ENCODE results near the gene FAM222A.
A peak's percentile ranks its signal among the peaks of the same experiment; 100 is the strongest.

Gene FAM222A

GRCh38 chr12:109766251-109766778 lies 52.7 kb downstream of the FAM222A start:
- Mint-ChIP-seq H3K4me1 (peaks cover 5% of the 10 kb centered on the region), H3K4me3 (no peak overlapping the region), H3K36me3 (ENCODE audit: low read depth) (no peaks in the 10 kb centered on the region), H3K9me3 (no peaks in the 10 kb centered on the region), H3K27ac (no peak overlapping the region), H3K27me3 (ENCODE audit: low read depth, poor library complexity) (no peaks in the 10 kb centered on the region)
- DNase-seq: no peak
- TF ChIP-seq, protein P1, sequence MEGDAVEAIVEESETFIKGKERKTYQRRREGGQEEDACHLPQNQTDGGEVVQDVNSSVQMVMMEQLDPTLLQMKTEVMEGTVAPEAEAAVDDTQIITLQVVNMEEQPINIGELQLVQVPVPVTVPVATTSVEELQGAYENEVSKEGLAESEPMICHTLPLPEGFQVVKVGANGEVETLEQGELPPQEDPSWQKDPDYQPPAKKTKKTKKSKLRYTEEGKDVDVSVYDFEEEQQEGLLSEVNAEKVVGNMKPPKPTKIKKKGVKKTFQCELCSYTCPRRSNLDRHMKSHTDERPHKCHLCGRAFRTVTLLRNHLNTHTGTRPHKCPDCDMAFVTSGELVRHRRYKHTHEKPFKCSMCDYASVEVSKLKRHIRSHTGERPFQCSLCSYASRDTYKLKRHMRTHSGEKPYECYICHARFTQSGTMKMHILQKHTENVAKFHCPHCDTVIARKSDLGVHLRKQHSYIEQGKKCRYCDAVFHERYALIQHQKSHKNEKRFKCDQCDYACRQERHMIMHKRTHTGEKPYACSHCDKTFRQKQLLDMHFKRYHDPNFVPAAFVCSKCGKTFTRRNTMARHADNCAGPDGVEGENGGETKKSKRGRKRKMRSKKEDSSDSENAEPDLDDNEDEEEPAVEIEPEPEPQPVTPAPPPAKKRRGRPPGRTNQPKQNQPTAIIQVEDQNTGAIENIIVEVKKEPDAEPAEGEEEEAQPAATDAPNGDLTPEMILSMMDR (IDR thresholded peaks at IDR 0.05): no peak

DNA sequence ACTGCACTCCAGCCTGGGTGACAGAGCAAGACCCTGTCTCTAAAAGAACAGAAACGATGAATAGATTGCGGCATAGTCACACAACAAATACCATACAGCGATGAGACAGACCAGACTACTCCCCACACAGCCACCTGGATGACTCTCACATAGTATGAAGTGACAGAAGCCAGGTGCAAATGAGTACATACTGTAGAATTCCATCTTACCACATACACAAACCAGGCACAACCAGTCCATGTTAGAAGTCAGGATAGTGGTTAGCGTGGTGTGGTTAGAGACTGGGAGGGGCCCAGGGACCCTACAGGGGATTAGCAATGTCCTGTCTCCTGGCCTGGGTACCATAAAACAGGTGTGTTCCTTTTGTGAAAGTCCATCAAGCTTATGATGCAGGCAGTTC lies 53.8 kb downstream of the FAM222A start:
- TF ChIP-seq, protein P1 (IDR thresholded peaks at IDR 0.05): no peak
- no peaks in the 10 kb centered on the region for H3K9me3 Mint-ChIP-seq
- no peak overlapping the region for H3K4me3 Mint-ChIP-seq
- no peak for DNase-seq
- H3K4me1 Mint-ChIP-seq: peaks cover 5% of the 10 kb centered on the region
- no peak overlapping the region for H3K27ac Mint-ChIP-seq
- no peaks in the 10 kb centered on the region for H3K36me3 Mint-ChIP-seq (ENCODE audit: low read depth)
- no peaks in the 10 kb centered on the region for H3K27me3 Mint-ChIP-seq (ENCODE audit: low read depth, poor library complexity)

DNA sequence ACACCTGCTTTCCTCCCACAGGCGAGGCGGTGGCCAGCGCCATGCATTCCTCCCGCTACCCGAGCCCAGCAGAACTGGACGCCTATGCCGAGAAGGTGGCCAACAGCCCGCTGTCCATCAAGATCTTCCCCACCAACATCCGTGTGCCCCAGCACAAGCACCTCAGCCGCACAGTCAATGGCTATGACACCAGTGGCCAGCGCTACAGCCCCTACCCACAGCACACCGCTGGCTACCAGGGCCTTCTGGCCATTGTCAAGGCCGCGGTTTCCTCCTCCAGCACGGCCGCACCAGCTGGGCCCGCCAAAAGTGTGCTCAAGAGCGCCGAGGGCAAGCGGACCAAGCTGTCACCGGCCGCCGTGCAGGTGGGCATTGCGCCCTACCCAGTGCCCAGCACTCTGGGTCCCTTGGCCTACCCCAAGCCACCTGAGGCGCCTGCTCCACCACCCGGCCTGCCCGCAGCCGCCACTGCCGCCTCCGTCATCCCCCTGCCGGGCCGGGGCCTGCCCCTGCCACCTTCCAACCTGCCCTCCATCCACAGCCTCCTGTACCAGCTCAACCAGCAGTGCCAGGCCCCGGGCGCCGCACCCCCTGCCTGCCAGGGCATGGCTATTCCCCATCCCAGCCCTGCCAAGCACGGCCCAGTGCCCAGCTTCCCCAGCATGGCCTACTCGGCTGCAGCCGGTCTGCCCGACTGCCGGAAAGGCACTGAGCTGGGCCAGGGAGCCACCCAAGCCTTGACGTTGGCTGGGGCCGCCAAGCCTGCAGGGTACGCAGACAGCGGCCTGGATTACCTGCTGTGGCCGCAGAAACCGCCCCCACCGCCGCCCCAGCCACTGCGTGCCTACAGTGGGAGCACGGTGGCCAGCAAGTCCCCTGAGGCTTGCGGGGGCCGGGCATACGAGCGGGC lies 54.6 kb downstream of the FAM222A start:
- DNase-seq: no peak
- TF ChIP-seq, protein P1 (IDR thresholded peaks at IDR 0.05): no peak
- no peak overlapping the region for H3K4me3 Mint-ChIP-seq
- H3K9me3 Mint-ChIP-seq: no peaks in the 10 kb centered on the region
- H3K27me3 Mint-ChIP-seq (ENCODE audit: low read depth, poor library complexity): no peaks in the 10 kb centered on the region
- no peak overlapping the region for H3K27ac Mint-ChIP-seq
- no peaks in the 10 kb centered on the region for H3K36me3 Mint-ChIP-seq (ENCODE audit: low read depth)
- peaks cover 5% of the 10 kb centered on the region for H3K4me1 Mint-ChIP-seq

- no peak for DNase-seq
- Mint-ChIP-seq H3K4me1 (peaks cover 5% of the 10 kb centered on the region), H3K4me3 (no peak overlapping the region), H3K36me3 (ENCODE audit: low read depth) (no peaks in the 10 kb centered on the region), H3K27ac (no peak overlapping the region), H3K9me3 (no peaks in the 10 kb centered on the region), H3K27me3 (ENCODE audit: low read depth, poor library complexity) (peaks cover 4% of the 10 kb centered on the region)
- TF ChIP-seq, protein P1 (IDR thresholded peaks at IDR 0.05): no peak
Observed at GRCh38 chr12:109768901-109769670, 55.5 kb downstream of the FAM222A start.

DNA sequence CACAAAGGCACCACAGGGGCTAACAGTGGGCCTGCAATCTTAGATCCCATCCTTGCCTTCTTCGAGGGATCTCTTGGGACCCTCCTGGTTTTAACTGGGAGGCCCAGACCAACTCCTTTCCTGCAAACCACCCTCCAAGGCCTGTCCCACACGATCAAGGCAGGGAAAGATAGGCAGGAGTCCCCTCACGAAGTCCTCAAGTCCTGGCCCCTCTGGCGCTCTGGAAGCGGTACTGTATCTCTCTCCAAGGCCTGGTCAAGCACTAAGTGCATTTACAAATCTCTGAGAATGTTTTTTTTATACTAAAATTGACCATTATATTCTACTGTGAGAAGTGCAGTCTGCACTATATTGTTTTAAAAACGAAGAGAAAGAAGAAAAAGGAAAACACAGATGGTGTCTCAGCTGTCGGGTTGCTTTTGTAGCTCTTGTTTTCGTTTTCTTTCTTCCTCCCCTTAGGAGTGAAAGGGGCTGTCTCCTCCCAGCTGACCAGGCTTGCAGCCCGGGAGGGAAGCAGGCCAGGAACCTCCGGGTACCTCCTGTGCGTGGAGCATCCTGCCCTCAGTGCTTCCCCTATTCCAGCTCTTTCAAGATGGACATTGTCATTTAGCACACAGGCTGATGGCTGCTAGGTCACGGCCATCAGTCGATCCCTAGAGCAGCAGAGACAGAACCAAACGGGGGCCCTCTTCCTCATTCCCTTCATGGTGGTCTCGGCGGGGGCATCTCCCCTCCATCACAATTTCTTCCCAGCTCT lies 56.7 kb downstream of the FAM222A start:
- Mint-ChIP-seq H3K36me3 (ENCODE audit: low read depth) (no peaks in the 10 kb centered on the region), H3K27me3 (ENCODE audit: low read depth, poor library complexity) (peaks cover 4% of the 10 kb centered on the region), H3K27ac (peak overlapping the region; percentile 39), H3K4me3 (no peak overlapping the region), H3K9me3 (no peaks in the 10 kb centered on the region), H3K4me1 (peaks cover 5% of the 10 kb centered on the region)
- no peak for DNase-seq
- TF ChIP-seq, protein P1 (IDR thresholded peaks at IDR 0.05): no peak

Data from nephron progenitor cell (in vitro differentiated cells).